ENCODE measurements around the gene CDH13. TPM values are rescaled to one million over a fixed set of nuclear protein-coding genes. Genes with fewer than 3 reads are reported as not detected.

Gene CDH13
- total and polyA plus RNA-seq, 12 donors: 0.86 to 30.6 (median 2.4) TPM

- 68 to 82% (median 73%) methylated on average over 7 of the region's 7 CpGs for WGBS, 4 donors
- intact Hi-C loops (cut with DNase I): no loop called here
Measured at GRCh38 chr16:83266848-83267553, 640.2 kb downstream of the CDH13 start.

GRCh38 chr16:83268169-83268568 lies 641.4 kb downstream of the CDH13 start:
- no peak for TF ChIP-seq CTCF (IDR thresholded peaks at IDR 0.05)
- no peak for TF ChIP-seq POLR2A (IDR thresholded peaks at IDR 0.05)
- H3K27ac ChIP-seq: no peak overlapping the region
- H3K4me1 ChIP-seq (replicated peaks in 1 of 2): no peaks in the 10 kb centered on the region
- intact Hi-C loops (cut with DNase I): no loop called here
- DNase-seq: no peak
- H3K9me3 ChIP-seq (replicated peaks in 1 of 3): no peaks in the 10 kb centered on the region
- 75 to 85% (median 78%) methylated on average over 3 of the region's 3 CpGs for whole genome bisulfite sequencing, 4 donors
- H3K4me3 ChIP-seq: no peak overlapping the region
- H3K27me3 ChIP-seq: no peaks in the 10 kb centered on the region
- H3K36me3 ChIP-seq (replicated peaks in 1 of 2): no peaks in the 10 kb centered on the region

More at GRCh38 chr16:83266848-83267553, 640.2 kb downstream of the CDH13 start:
- no peak for DNase-seq
- Histone ChIP-seq H3K4me3 (no peak overlapping the region), H3K4me1 (replicated peaks in 1 of 2) (no peaks in the 10 kb centered on the region), H3K36me3 (replicated peaks in 1 of 2) (no peaks in the 10 kb centered on the region), H3K27ac (no peak overlapping the region), H3K9me3 (replicated peaks in 1 of 3) (no peaks in the 10 kb centered on the region), H3K27me3 (no peaks in the 10 kb centered on the region)
- TF ChIP-seq POLR2A (IDR thresholded peaks at IDR 0.05): no peak
- no peak for TF ChIP-seq CTCF (IDR thresholded peaks at IDR 0.05)

- Histone ChIP-seq H3K4me3 (no peak overlapping the region), H3K9me3 (replicated peaks in 1 of 3) (no peaks in the 10 kb centered on the region), H3K36me3 (replicated peaks in 1 of 2) (no peaks in the 10 kb centered on the region), H3K27me3 (no peaks in the 10 kb centered on the region), H3K27ac (no peak overlapping the region), H3K4me1 (replicated peaks in 1 of 2) (no peaks in the 10 kb centered on the region)
- intact Hi-C loops (cut with DNase I): no loop called here
- DNase-seq: no peak
- TF ChIP-seq CTCF (IDR thresholded peaks at IDR 0.05) (no peak), POLR2A (IDR thresholded peaks at IDR 0.05) (no peak)
Measured at GRCh38 chr16:83269048-83269447, 642.3 kb downstream of the CDH13 start.

- Histone ChIP-seq H3K27ac (no peak overlapping the region), H3K4me3 (no peak overlapping the region), H3K4me1 (replicated peaks in 1 of 2) (no peaks in the 10 kb centered on the region), H3K36me3 (replicated peaks in 1 of 2) (no peaks in the 10 kb centered on the region), H3K9me3 (replicated peaks in 1 of 3) (no peaks in the 10 kb centered on the region), H3K27me3 (no peaks in the 10 kb centered on the region)
- no peak for DNase-seq
- 50 to 90% (median 66%) methylated on average over 2 of the region's 2 CpGs for WGBS, 4 donors
- intact Hi-C loops (cut with DNase I): no loop called here
- TF ChIP-seq CTCF (IDR thresholded peaks at IDR 0.05) (no peak), POLR2A (IDR thresholded peaks at IDR 0.05) (no peak)
Measured at GRCh38 chr16:83269541-83269940, 642.8 kb downstream of the CDH13 start.

Measured in adrenal gland (tissue), 12 donors.